ENCODE measurements around the gene KDM6B.

KDM6B gene

GRCh38 chr17:7811251-7811650 is 22.8 kb upstream of the KDM6B start:
- Mint-ChIP-seq H3K27ac (no peak overlapping the region), H3K4me3 (no peak overlapping the region), H3K36me3 (no peaks in the 10 kb centered on the region), H3K9me3 (ENCODE audit: low read depth) (no peaks in the 10 kb centered on the region), H3K4me1 (ENCODE audit: low read depth) (peaks cover 9% of the 10 kb centered on the region), H3K27me3 (no peaks in the 10 kb centered on the region)

- Mint-ChIP-seq H3K27ac (no peak overlapping the region), H3K27me3 (no peaks in the 10 kb centered on the region), H3K4me1 (ENCODE audit: low read depth) (peaks cover 9% of the 10 kb centered on the region), H3K9me3 (ENCODE audit: low read depth) (no peaks in the 10 kb centered on the region), H3K4me3 (no peak overlapping the region), H3K36me3 (no peaks in the 10 kb centered on the region)
Measured at GRCh38 chr17:7814969-7815368, 19.0 kb upstream of the KDM6B start.

- Mint-ChIP-seq H3K27me3 (no peaks in the 10 kb centered on the region), H3K4me3 (no peak overlapping the region), H3K9me3 (ENCODE audit: low read depth) (no peaks in the 10 kb centered on the region), H3K27ac (no peak overlapping the region), H3K36me3 (no peaks in the 10 kb centered on the region), H3K4me1 (ENCODE audit: low read depth) (no peaks in the 10 kb centered on the region)
Measured at GRCh38 chr17:7816926-7817642, 16.9 kb upstream of the KDM6B start.

GRCh38 chr17:7817643-7817964 is 16.4 kb upstream of the KDM6B start:
- Mint-ChIP-seq H3K27me3 (no peaks in the 10 kb centered on the region), H3K27ac (no peak overlapping the region), H3K9me3 (ENCODE audit: low read depth) (no peaks in the 10 kb centered on the region), H3K36me3 (no peaks in the 10 kb centered on the region), H3K4me1 (ENCODE audit: low read depth) (no peaks in the 10 kb centered on the region), H3K4me3 (no peak overlapping the region)

GRCh38 chr17:7818026-7818425 is 16.0 kb upstream of the KDM6B start:
- Mint-ChIP-seq H3K36me3 (no peaks in the 10 kb centered on the region), H3K27ac (no peak overlapping the region), H3K9me3 (ENCODE audit: low read depth) (no peaks in the 10 kb centered on the region), H3K27me3 (no peaks in the 10 kb centered on the region), H3K4me3 (no peak overlapping the region), H3K4me1 (ENCODE audit: low read depth) (no peaks in the 10 kb centered on the region)

- H3K4me3 Mint-ChIP-seq: no peak overlapping the region
- H3K27ac Mint-ChIP-seq: no peak overlapping the region
- no peaks in the 10 kb centered on the region for H3K36me3 Mint-ChIP-seq
- H3K27me3 Mint-ChIP-seq: no peaks in the 10 kb centered on the region
- H3K4me1 Mint-ChIP-seq (ENCODE audit: low read depth): no peaks in the 10 kb centered on the region
- H3K9me3 Mint-ChIP-seq (ENCODE audit: low read depth): no peaks in the 10 kb centered on the region
Measured at GRCh38 chr17:7818746-7819645, 15.0 kb upstream of the KDM6B start.

GRCh38 chr17:7820231-7820630 is 13.8 kb upstream of the KDM6B start:
- H3K9me3 Mint-ChIP-seq (ENCODE audit: low read depth): no peaks in the 10 kb centered on the region
- H3K27me3 Mint-ChIP-seq: no peaks in the 10 kb centered on the region
- peaks cover 2% of the 10 kb centered on the region for H3K4me1 Mint-ChIP-seq (ENCODE audit: low read depth)
- no peak overlapping the region for H3K4me3 Mint-ChIP-seq
- no peak overlapping the region for H3K27ac Mint-ChIP-seq
- H3K36me3 Mint-ChIP-seq: no peaks in the 10 kb centered on the region

- no peaks in the 10 kb centered on the region for H3K27me3 Mint-ChIP-seq
- no peak overlapping the region for H3K4me3 Mint-ChIP-seq
- peaks cover 2% of the 10 kb centered on the region for H3K4me1 Mint-ChIP-seq (ENCODE audit: low read depth)
- H3K9me3 Mint-ChIP-seq (ENCODE audit: low read depth): no peaks in the 10 kb centered on the region
- H3K27ac Mint-ChIP-seq: no peak overlapping the region
- H3K36me3 Mint-ChIP-seq: no peaks in the 10 kb centered on the region
Measured at GRCh38 chr17:7822126-7822525, 11.9 kb upstream of the KDM6B start.

- Mint-ChIP-seq H3K27ac (no peak overlapping the region), H3K4me1 (ENCODE audit: low read depth) (peaks cover 2% of the 10 kb centered on the region), H3K27me3 (no peaks in the 10 kb centered on the region)
Measured at GRCh38 chr17:7823581-7824001, 10.4 kb upstream of the KDM6B start.

GRCh38 chr17:7824021-7824924 is 9.7 kb upstream of the KDM6B start:
- no peak overlapping the region for H3K27ac Mint-ChIP-seq
- no peaks in the 10 kb centered on the region for H3K9me3 Mint-ChIP-seq (ENCODE audit: low read depth)
- H3K4me3 Mint-ChIP-seq: no peak overlapping the region
- H3K36me3 Mint-ChIP-seq: no peaks in the 10 kb centered on the region
- H3K4me1 Mint-ChIP-seq (ENCODE audit: low read depth): peaks cover 2% of the 10 kb centered on the region
- no peaks in the 10 kb centered on the region for H3K27me3 Mint-ChIP-seq

More at GRCh38 chr17:7823581-7824001, 10.4 kb upstream of the KDM6B start:
- Mint-ChIP-seq H3K4me3 (no peak overlapping the region), H3K9me3 (ENCODE audit: low read depth) (no peaks in the 10 kb centered on the region), H3K36me3 (no peaks in the 10 kb centered on the region)

- Mint-ChIP-seq H3K4me3 (no peak overlapping the region), H3K4me1 (ENCODE audit: low read depth) (peaks cover 2% of the 10 kb centered on the region), H3K27ac (no peak overlapping the region), H3K36me3 (no peaks in the 10 kb centered on the region), H3K9me3 (ENCODE audit: low read depth) (no peaks in the 10 kb centered on the region), H3K27me3 (no peaks in the 10 kb centered on the region)
Measured at GRCh38 chr17:7825206-7825990, 8.6 kb upstream of the KDM6B start.

GRCh38 chr17:7830616-7831015 is 3.4 kb upstream of the KDM6B start:
- no peaks in the 10 kb centered on the region for H3K36me3 Mint-ChIP-seq
- H3K4me1 Mint-ChIP-seq (ENCODE audit: low read depth): peaks cover 7% of the 10 kb centered on the region
- no peak overlapping the region for H3K27ac Mint-ChIP-seq

GRCh38 chr17:7831233-7831632 is 2.8 kb upstream of the KDM6B start:
- Mint-ChIP-seq H3K27ac (no peak overlapping the region), H3K27me3 (no peaks in the 10 kb centered on the region)

More at GRCh38 chr17:7830616-7831015, 3.4 kb upstream of the KDM6B start:
- Mint-ChIP-seq H3K9me3 (ENCODE audit: low read depth) (no peaks in the 10 kb centered on the region), H3K27me3 (no peaks in the 10 kb centered on the region), H3K4me3 (no peak overlapping the region)

GRCh38 chr17:7832431-7832830 is 1.6 kb upstream of the KDM6B start:
- no peak overlapping the region for H3K4me3 Mint-ChIP-seq
- H3K27ac Mint-ChIP-seq: no peak overlapping the region

More at GRCh38 chr17:7831233-7831632, 2.8 kb upstream of the KDM6B start:
- Mint-ChIP-seq H3K4me1 (ENCODE audit: low read depth) (peaks cover 7% of the 10 kb centered on the region), H3K9me3 (ENCODE audit: low read depth) (no peaks in the 10 kb centered on the region), H3K4me3 (no peak overlapping the region), H3K36me3 (no peaks in the 10 kb centered on the region)

More at GRCh38 chr17:7832431-7832830, 1.6 kb upstream of the KDM6B start:
- Mint-ChIP-seq H3K36me3 (no peaks in the 10 kb centered on the region), H3K27me3 (no peaks in the 10 kb centered on the region), H3K4me1 (ENCODE audit: low read depth) (peaks cover 17% of the 10 kb centered on the region), H3K9me3 (ENCODE audit: low read depth) (no peaks in the 10 kb centered on the region)

All from activated naive CD8-positive, alpha-beta T cell (primary cell).